CD14-positive monocyte (primary cell): ENCODE data around the gene MBOAT7. TPM values are rescaled to one million over a fixed set of nuclear protein-coding genes. Genes with fewer than 3 reads are reported as not detected.

Experiments
- DNase-seq, 3 donors: peaks; one replicate each; pipeline ENCODE4 v3.0.0-alpha.2; 2011 to 2022
- H2AFZ ChIP-seq: 2 replicates; pipeline ENCODE4 v1.6.0; 2012; ENCODE audit warnings: mild to moderate bottlenecking, low read depth, low read length, inconsistent platforms; ENCODE audit not compliant: insufficient read depth, poor library complexity, severe bottlenecking
- H3K27ac ChIP-seq, 2 donors: 1 replicate in 1 of 2; 2 replicates in 1 of 2; pipeline ENCODE4 v1.5.1; 2012 to 2013; ENCODE audit warnings: low read length in 2 of 2, control low read depth in 1 of 2, inconsistent platforms in 1 of 2, low read depth in 1 of 2, mild to moderate bottlenecking in 1 of 2
- H3K27me3 ChIP-seq, 2 donors: one replicate each; pipeline versions ENCODE4 v1.6.0 to v1.6.1; 2011 to 2013; ENCODE audit warnings: low read length in 2 of 2; ENCODE audit not compliant: control insufficient read depth in 2 of 2, insufficient read depth in 2 of 2
- H3K36me3 ChIP-seq, 2 donors: replicated peaks in 1 of 2; 1 replicate in 1 of 2; 2 replicates in 1 of 2; pipeline versions ENCODE4 v1.5.1 to v1.6.1; 2012 to 2013; ENCODE audit warnings: low read length in 2 of 2, control low read depth in 1 of 2, inconsistent platforms in 1 of 2, mild to moderate bottlenecking in 1 of 2; ENCODE audit not compliant: insufficient read depth in 2 of 2, control insufficient read depth in 1 of 2
- H3K4me1 ChIP-seq, 2 donors: 1 replicate in 1 of 2; 2 replicates in 1 of 2; pipeline versions ENCODE4 v1.5.1 to v1.6.1; 2012 to 2013; ENCODE audit warnings: low read length in 2 of 2, control low read depth in 1 of 2, inconsistent platforms in 1 of 2, mild to moderate bottlenecking in 1 of 2, moderate library complexity in 1 of 2; ENCODE audit not compliant: insufficient read depth in 2 of 2, control insufficient read depth in 1 of 2
- H3K4me2 ChIP-seq: replicated peaks from 2 replicates; pipeline ENCODE3; 2012; ENCODE audit warnings: low read length, moderate library complexity, mild to moderate bottlenecking; ENCODE audit not compliant: poor library complexity, severe bottlenecking; ENCODE audit errors: extremely low read depth
- H3K4me3 ChIP-seq, 3 experiments: fragments of 200-600 bp in 1 of 3; sonication (generic) in 1 of 3; replicated peaks in 1 of 3; 1 replicate in 2 of 3; 2 replicates in 1 of 3; pipeline ENCODE4 v1.5.1; 2011 to 2013; ENCODE audit warnings: low read length in 3 of 3, mild to moderate bottlenecking in 3 of 3, control low read depth in 2 of 3, low read depth in 2 of 3, inconsistent platforms in 1 of 3, moderate library complexity in 1 of 3
- H3K79me2 ChIP-seq: 2 replicates; pipeline ENCODE4 v1.6.0; 2012; ENCODE audit warnings: mild to moderate bottlenecking, control low read depth, inconsistent platforms, low read length, moderate library complexity; ENCODE audit not compliant: insufficient read depth
- H3K9ac ChIP-seq: 2 replicates; pipeline ENCODE4 v1.6.0; 2017; ENCODE audit warnings: low read length, mild to moderate bottlenecking; ENCODE audit not compliant: insufficient read depth, poor library complexity, severe bottlenecking
- H3K9me3 ChIP-seq, 2 donors: replicated peaks in 1 of 2; 1 replicate in 1 of 2; 2 replicates in 1 of 2; pipeline versions ENCODE4 v1.5.1 to v1.6.1; 2012 to 2013; ENCODE audit warnings: low read length in 2 of 2, control low read depth in 1 of 2; ENCODE audit not compliant: control insufficient read depth in 1 of 2, insufficient read depth in 1 of 2
- H4K20me1 ChIP-seq: 2 replicates; pipeline ENCODE4 v1.6.0; 2012; ENCODE audit warnings: mild to moderate bottlenecking, low read length, control low read depth, moderate library complexity; ENCODE audit not compliant: insufficient read depth
- H3K27ac Mint-ChIP-seq, 7 donors: one replicate each; pipeline ENCODE4 v1.8.0; 2020; ENCODE audit warnings: mild to moderate bottlenecking in 7 of 7, mixed read lengths in 7 of 7, moderate library complexity in 6 of 7, inconsistent platforms in 2 of 7
- H3K27me3 Mint-ChIP-seq, 3 donors: one replicate each; pipeline ENCODE4 v1.8.0; 2021 to 2022; ENCODE audit warnings: low read depth in 3 of 3, mild to moderate bottlenecking in 3 of 3, mixed read lengths in 3 of 3, moderate library complexity in 3 of 3, inconsistent platforms in 1 of 3
- H3K36me3 Mint-ChIP-seq, 2 donors: one replicate each; pipeline ENCODE4 v1.8.0; 2020; ENCODE audit warnings: mixed read lengths in 2 of 2, inconsistent platforms in 1 of 2, mild to moderate bottlenecking in 1 of 2
- H3K4me1 Mint-ChIP-seq: one replicate; pipeline ENCODE4 v1.8.0; 2020; ENCODE audit warnings: mild to moderate bottlenecking, mixed read lengths
- H3K4me3 Mint-ChIP-seq, 2 donors: one replicate each; pipeline ENCODE4 v1.8.0; 2020; ENCODE audit warnings: mild to moderate bottlenecking in 2 of 2, mixed read lengths in 2 of 2, moderate library complexity in 1 of 2
- H3K9me3 Mint-ChIP-seq, 7 donors: one replicate each; pipeline ENCODE4 v1.8.0; 2020 to 2022; ENCODE audit warnings: mixed read lengths in 7 of 7, mild to moderate bottlenecking in 6 of 7, moderate library complexity in 6 of 7, inconsistent platforms in 2 of 7
- CTCF ChIP-seq: fragments of 200-600 bp; IDR thresholded peaks from one replicate; pipeline ENCODE4 v1.8.0; 2022; ENCODE audit warnings: antibody characterized with exemption, mild to moderate bottlenecking
- WGBS: methylation state at CpG from one replicate; pipeline ENCODE4 v1.1.5; 2013; ENCODE audit warnings: missing lambda C conversion rate; ENCODE audit not compliant: insufficient coverage; 5-methylcytosine and 5-hydroxymethylcytosine counted together
- intact Hi-C, 2 donors: fragments of 100-400 bp; cut with micrococcal nuclease; formaldehyde crosslinking; loops; one replicate each; pipeline versions ENCODE4 v1.15.0 to v1.15.1; 2023
- polyA minus RNA-seq: library from RNA; depleted of rRNA, polyadenylated mRNA; stranded (reverse); fragments of >200 nt; gene quantifications from 2 replicates; pipeline ENCODE4 v1.2.3, GENCODE V29; 2012
- polyA plus RNA-seq, 3 donors: library from polyadenylated mRNA; depleted of rRNA in 1 of 3; unstranded in 2 of 3; stranded (reverse) in 1 of 3; fragments of 300-500 nt in 2 of 3; fragments of >200 nt in 1 of 3; fragmentation: Illumina TruSeq in 2 of 3; gene quantifications; 1 replicate in 2 of 3; 2 replicates in 1 of 3; pipeline ENCODE4 v1.2.3, GENCODE V29; 2012 to 2021
- total RNA-seq, 12 experiments: library from RNA in 1 of 12; stranded (reverse) in 1 of 12; fragments of 120-200 nt in 1 of 12; gene quantifications; one replicate each; pipeline ENCODE4 v1.2.4 and lab custom pipeline; 2013 to 2026; ENCODE audit warnings: mixed read lengths in 6 of 12, inconsistent platforms in 1 of 12

The MBOAT7 gene
- total RNA-seq (2013): 60.2 TPM
- polyA plus RNA-seq (100 to 1,000 TPM in 2 of 3 donors, 10 to 100 TPM in 1; 84.0 to 115 (median 111) TPM), polyA minus RNA-seq (64.0 and 104 TPM in 2 replicates), total RNA-seq (lab: John Stamatoyannopoulos, UW) (5.2 to 109 (median 55.7) reads per million in 11 experiments)

- Mint-ChIP-seq H3K36me3 (peaks cover 44 to 54% of the 10 kb centered on the region in 2 donors), H3K4me3 (peak within 1 kb of the TSS; percentile 93 to 95), H3K27ac (peak within 1 kb of the TSS; percentile 99 to 100 (median 100)), H3K27me3 (peaks cover 0 to 3% (median 1%) of the 10 kb centered on the region in 3 donors), H3K4me1 (peaks cover 36% of the 10 kb centered on the region), H3K9me3 (peaks cover 0 to 2% (median 0%) of the 10 kb centered on the region in 7 donors)
- Histone ChIP-seq H3K4me1 (peaks cover 30 to 47% of the 10 kb centered on the region in 2 donors), H3K4me3 (peak within 1 kb of the TSS; percentile 63 to 97 (median 89)), H3K9me3 (no peaks in the 10 kb centered on the region), H3K36me3 (peaks cover 31 to 44% of the 10 kb centered on the region in 2 donors), H2AFZ (peak within 1 kb of the TSS; percentile 73), H3K9ac (peak within 1 kb of the TSS; percentile 93), H3K27ac (peak within 1 kb of the TSS; percentile 98 to 99), H3K27me3 (no peaks in the 10 kb centered on the region), H4K20me1 (peaks cover 46% of the 10 kb centered on the region), H3K79me2 (peaks cover 50% of the 10 kb centered on the region), H3K4me2 (peak within 1 kb of the TSS; percentile 99)
- intact Hi-C loops: no loop called here
- no peak for TF ChIP-seq CTCF
- DNase-seq: no peak
- WGBS: under 1% methylated on average over 58 of the region's 64 CpGs
Measured at GRCh38 chr19:54189145-54189734, at the start of gene MBOAT7. MBOAT7 (minus strand) TSS chr19:54189580; CDS start chr19:54188508, 1,072 bp downstream.

- TF ChIP-seq CTCF: no peak
- Mint-ChIP-seq H3K36me3 (peaks cover 33 to 49% of the 10 kb centered on the region in 2 donors), H3K9me3 (peaks cover 0 to 4% (median 3%) of the 10 kb centered on the region in 7 donors), H3K4me3 (no peak overlapping the region), H3K4me1 (peaks cover 39% of the 10 kb centered on the region), H3K27ac (peak overlapping the region in 1 of 7 donors; percentile 1), H3K27me3 (peaks cover 5 to 6% (median 6%) of the 10 kb centered on the region in 3 donors)
- no peaks in the 10 kb centered on the region for H3K9me3 ChIP-seq
- no peaks in the 10 kb centered on the region for H4K20me1 ChIP-seq
- no peak overlapping the region for H3K4me2 ChIP-seq
- H3K4me3 ChIP-seq: no peak overlapping the region
- H3K9ac ChIP-seq: no peak overlapping the region
- 100% methylated on average over 3 of the region's 5 CpGs for WGBS
- H2AFZ ChIP-seq: no peak overlapping the region
- no peaks in the 10 kb centered on the region for H3K79me2 ChIP-seq
- intact Hi-C loops: loop anchor here in 1 of 2 donors (5.0 kb wide), 1 partner anchor 67 kb away; no protein-coding TSS in a partner anchor
- DNase-seq: no peak
- H3K36me3 ChIP-seq: peaks cover 34% of the 10 kb centered on the region in 2 donors
- peaks cover 0 to 13% of the 10 kb centered on the region in 2 donors for H3K27me3 ChIP-seq
- peaks cover 20 to 33% of the 10 kb centered on the region in 2 donors for H3K4me1 ChIP-seq
- no peak overlapping the region for H3K27ac ChIP-seq
Measured at GRCh38 chr19:54233941-54234340, 44.6 kb upstream of the MBOAT7 start.
